GM12891 (cell line): ENCODE measurements around the gene KIAA0586.

Experiments
- POLR2A ChIP-seq: IDR thresholded peaks from 2 replicates; pipeline ENCODE4 v1.6.1; 2011; ENCODE audit warnings: low read depth, low read length, control low read depth
- POLR2AphosphoS5 ChIP-seq: IDR thresholded peaks from 2 replicates; pipeline ENCODE4 v1.6.1; 2011; ENCODE audit warnings: low read depth, low read length, control low read depth

DNA sequence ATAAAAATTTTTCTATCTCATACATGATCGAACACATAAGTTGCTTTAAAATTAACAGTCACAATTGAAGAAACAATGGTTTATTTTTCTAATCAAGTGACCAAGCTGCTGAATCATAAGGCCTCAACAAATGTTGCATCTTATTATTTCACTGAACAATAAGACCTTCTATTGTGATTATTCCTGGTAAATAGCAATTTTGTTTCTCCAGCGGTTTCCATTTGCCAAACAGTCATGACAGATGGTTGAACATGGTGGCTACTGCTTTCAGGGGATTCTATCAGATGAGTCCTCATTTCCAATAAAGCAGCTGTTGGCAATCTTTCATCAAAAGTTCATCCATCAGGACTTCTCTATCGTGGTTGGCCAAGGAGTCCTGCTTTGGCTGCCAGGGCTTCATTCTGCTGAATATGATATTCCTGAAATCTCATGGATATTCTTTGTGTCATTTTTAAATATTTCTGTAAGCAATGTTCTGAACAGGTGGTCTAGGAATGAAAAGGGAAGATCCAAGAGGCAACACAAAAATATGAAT, 18.8 kb upstream of the KIAA0586 start:
- TF ChIP-seq POLR2A, result no peak
- TF ChIP-seq POLR2AphosphoS5, result no peak
